ENCODE data around the gene PCSK1N. TPM values are rescaled to one million over a fixed set of nuclear protein-coding genes. Genes with fewer than 3 reads are reported as not detected.

The PCSK1N gene
- total RNA-seq, 1 experiment from 2014 or later: 0.22 TPM

DNA sequence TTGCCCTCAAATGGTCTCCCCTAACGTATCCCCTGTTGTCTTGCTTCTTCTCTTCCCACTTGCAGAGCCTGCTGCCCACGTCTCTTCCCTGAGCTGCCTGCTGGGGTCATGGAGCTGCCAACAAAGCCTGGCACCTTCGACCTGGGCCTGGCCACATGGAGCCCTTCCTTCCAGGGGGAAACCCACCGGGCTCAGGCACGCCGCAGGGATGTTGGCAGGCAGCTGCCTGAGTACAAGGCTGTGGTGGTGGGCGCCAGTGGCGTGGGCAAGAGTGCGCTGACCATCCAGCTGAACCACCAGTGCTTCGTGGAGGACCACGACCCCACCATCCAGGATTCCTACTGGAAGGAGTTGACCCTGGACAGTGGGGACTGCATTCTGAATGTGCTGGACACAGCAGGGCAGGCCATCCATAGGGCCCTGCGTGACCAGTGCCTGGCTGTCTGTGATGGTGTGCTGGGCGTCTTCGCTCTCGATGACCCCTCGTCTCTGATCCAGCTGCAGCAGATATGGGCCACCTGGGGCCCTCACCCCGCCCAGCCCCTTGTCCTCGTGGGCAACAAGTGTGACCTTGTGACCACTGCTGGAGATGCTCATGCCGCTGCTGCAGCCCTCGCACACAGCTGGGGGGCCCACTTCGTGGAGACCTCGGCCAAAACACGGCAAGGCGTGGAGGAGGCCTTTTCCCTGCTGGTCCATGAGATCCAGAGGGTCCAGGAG is 6.2 kb downstream of the PCSK1N start:
- no peak overlapping the region for H3K4me2 ChIP-seq (ENCODE audit: low read length)
- TF ChIP-seq ZBTB33 (IDR thresholded peaks at IDR 0.05; ENCODE audit: extremely low read depth, insufficient replicate concordance, low read length) (no peak), TCF7L2 (IDR thresholded peaks at IDR 0.05; ENCODE audit: borderline replicate concordance, extremely low read depth, insufficient read depth, insufficient read length) (no peak), MAX (IDR thresholded peaks at IDR 0.05) (no peak), REST (IDR thresholded peaks at IDR 0.05; ENCODE audit: low read depth) (no peak), CBX3 (IDR thresholded peaks at IDR 0.05; ENCODE audit: low read depth) (no peak), SIN3A (IDR thresholded peaks at IDR 0.05; ENCODE audit: low read depth) (no peak), EZH2 (IDR thresholded peaks at IDR 0.05) (no peak), EGR1 (IDR thresholded peaks at IDR 0.05; ENCODE audit: low read depth) (no peak), FOSL1 (IDR thresholded peaks at IDR 0.05; ENCODE audit: low read depth) (no peak), RAD21 (IDR thresholded peaks at IDR 0.05; ENCODE audit: low read depth) (no peak), YY1 (IDR thresholded peaks at IDR 0.05; ENCODE audit: extremely low read depth, insufficient replicate concordance, low read depth, low read length) (no peak), ELF1 (IDR thresholded peaks at IDR 0.05; ENCODE audit: borderline replicate concordance, low read depth) (no peak)
- TF ChIP-seq, protein P1, sequence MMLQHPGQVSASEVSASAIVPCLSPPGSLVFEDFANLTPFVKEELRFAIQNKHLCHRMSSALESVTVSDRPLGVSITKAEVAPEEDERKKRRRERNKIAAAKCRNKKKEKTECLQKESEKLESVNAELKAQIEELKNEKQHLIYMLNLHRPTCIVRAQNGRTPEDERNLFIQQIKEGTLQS (IDR thresholded peaks at IDR 0.05): no peak
- intact Hi-C loops (cut with micrococcal nuclease): no loop called here
- no peak overlapping the region for H3K27ac ChIP-seq (ENCODE audit: low read depth, low read length)
- no peak overlapping the region for H3K4me3 ChIP-seq (replicated peaks in 1 of 2; ENCODE audit: low read depth in 1 of 2, low read length in 2 of 2)
- H3K4me1 ChIP-seq (ENCODE audit: control insufficient read depth in 1 of 2, insufficient read depth in 2 of 2, low read length in 2 of 2): no peaks in the 10 kb centered on the region
- no peaks in the 10 kb centered on the region for H3K9me3 ChIP-seq (ENCODE audit: control insufficient read depth in 1 of 2, insufficient read depth in 1 of 2, low read depth in 1 of 2, low read length in 2 of 2)
- no peak overlapping the region for H3K9ac ChIP-seq (ENCODE audit: low read length)
- no TSS peak for BruUV-seq (replicated peaks)
- no peaks in the 10 kb centered on the region for H4K20me1 ChIP-seq (ENCODE audit: insufficient read depth)
- H3K36me3 ChIP-seq (ENCODE audit: control insufficient read depth in 1 of 2, insufficient read depth in 2 of 2, low read length in 2 of 2): no peaks in the 10 kb centered on the region
- H3K79me2 ChIP-seq (ENCODE audit: insufficient read depth, low read length): no peaks in the 10 kb centered on the region
- no peaks in the 10 kb centered on the region for H3K9me2 ChIP-seq (ENCODE audit: insufficient read depth)
- no peak for DNase-seq (ENCODE audit: low read depth, low spot score)
- no peaks in the 10 kb centered on the region for H3K27me3 ChIP-seq (ENCODE audit: insufficient read depth, low read length)
- ChIA-PET CTCF (no interaction called here), POLR2A (no interaction called here), RAD21 (ENCODE audit: low non-redundant PET in 1 of 2, low total read pairs in 2 of 2, uncharacterized antibody in 2 of 2, unreplicated experiment in 2 of 2) (no interaction called here)
- ATAC-seq: no peak
- H2AFZ ChIP-seq (ENCODE audit: low read depth, low read length, poor library complexity, severe bottlenecking): no peak overlapping the region

Measured in HCT116 (cell line).